CD4-positive, alpha-beta T cell treated with Interleukin-10 for 1 hour (primary cell): Measurements from ENCODE around the gene HM13.
"Not testable (repeated sequence)": the region's sequence is repeated elsewhere in the genome, so short reads cannot be mapped to it uniquely, and the experiment has no call there.

Experiments used
- DNase-seq: peaks from one replicate; pipeline ENCODE4 v3.0.0-alpha.2; 2020

The HM13 gene

GRCh38 chr20:31593221-31594001, 79.2 kb downstream of the HM13 start:
- DNase-seq, result no peak

DNA sequence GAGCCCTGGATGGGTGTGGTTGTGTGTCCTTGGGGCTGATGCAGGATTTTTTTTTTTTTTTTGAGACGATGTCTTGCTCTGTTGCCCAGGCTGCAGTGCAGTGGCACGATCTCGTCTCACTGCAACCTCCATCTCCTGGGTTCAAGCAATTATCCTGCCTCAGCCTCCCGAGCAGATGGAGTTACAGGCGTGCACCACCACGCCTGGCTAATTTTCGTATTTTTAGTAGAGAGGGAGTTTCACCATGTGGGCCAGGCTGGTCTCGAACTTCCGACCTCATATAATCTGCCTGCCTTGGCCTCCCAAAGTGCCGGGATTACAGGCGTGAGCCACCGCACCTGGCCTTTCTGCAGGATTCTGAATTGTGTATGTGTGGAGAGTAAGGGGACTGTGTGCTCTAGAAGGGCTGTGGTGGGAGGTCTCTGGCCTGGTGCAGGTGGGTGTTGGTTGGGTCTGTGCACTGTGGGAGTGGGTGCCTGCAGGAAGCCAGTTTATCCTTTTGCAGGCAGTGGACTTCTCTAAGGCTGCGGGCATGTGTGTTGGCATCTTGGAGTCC, 79.8 kb downstream of the HM13 start:
- DNase-seq, result no peak

DNA sequence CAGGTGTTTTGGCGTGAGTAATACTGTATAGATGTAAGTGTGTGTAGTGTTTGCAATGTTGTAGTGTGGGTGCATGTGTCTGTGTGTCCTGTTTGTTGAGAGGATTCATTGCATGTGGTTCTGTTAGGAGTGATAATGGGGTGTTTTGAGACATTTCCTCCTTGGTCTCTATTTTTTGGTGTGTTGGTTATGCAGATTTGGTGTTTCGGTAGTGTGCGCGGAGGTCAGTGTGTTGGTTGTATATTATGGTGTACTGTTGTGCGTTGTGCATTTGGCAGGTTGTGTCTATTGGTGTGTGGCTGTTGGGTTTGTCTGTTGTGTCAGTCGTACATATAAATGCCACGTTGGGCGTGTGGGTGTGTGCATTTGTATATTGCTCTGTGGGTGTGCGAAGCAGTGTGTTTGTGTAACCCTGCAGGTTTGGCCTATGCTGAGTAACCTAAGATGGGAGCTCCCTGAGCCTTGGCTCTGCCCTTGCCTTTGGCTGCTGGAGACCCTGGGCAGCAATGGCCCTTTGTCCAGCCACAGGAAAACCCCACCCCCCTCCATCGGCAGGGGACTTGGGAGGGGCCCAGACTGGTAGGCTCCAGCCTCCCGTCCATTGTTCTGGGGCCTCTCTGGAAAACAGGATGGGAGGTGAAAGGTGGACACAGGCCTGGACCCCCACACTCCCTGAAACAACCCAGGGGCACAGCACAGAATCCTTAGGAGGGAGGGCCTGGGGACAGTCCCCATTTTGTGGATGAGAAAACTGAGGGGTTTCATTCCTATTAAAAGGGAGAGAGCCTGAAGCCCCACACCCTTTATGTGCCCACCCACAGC, 80.5 kb downstream of the HM13 start:
- DNase-seq, result no peak

DNA sequence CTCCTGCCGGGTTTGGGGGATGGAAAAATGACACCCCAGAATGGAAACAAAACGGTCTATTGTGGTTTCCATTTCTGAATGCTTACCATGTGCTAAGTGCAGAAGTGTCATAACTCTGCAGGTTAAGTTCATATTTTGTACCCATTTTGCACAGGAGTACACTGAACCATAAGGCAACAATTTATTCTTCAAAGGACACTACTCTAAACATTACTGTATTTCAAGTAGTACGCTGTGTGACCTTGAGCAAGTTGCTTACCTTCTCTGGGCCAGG, 81.1 kb downstream of the HM13 start:
- no peak for DNase-seq

- DNase-seq, result no peak
Measured at GRCh38 chr20:31595654-31596411, 81.6 kb downstream of the HM13 start.

- DNase-seq, result not testable (repeated sequence)
Measured at GRCh38 chr20:31596412-31596715, 82.1 kb downstream of the HM13 start.

DNA sequence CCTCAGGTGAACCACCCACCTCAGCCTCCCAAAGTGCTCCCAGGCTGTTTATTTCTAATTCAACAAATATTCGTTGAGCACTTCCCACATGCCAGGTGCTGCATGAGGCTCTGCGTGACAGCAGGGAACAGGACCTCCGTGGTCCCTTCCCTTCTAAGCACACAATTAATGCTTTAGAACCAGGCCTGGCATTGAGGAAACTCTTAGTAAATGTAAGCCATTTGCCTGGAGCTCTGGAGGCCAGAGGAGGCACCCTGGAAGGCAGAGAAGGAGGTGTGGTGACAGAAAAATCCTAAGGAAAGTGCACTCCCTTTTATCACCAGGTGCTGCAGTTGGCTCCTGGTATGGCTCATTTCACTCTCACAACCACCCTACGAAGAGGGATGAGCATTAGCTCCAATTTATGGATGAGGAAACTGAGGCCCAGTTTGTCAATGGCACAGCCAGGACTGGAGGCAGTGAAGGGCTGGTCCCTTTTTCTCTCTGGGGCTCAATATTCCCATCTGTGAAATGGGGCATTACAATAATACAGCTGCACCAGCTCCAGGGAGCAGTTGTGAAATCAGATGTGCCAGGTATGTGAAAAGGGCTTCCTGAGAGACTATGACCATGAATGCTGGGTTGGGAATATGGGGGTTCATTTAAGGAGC, 82.7 kb downstream of the HM13 start:
- no peak for DNase-seq

- DNase-seq, result no peak
Measured at GRCh38 chr20:31597481-31597855, 83.2 kb downstream of the HM13 start.

DNA sequence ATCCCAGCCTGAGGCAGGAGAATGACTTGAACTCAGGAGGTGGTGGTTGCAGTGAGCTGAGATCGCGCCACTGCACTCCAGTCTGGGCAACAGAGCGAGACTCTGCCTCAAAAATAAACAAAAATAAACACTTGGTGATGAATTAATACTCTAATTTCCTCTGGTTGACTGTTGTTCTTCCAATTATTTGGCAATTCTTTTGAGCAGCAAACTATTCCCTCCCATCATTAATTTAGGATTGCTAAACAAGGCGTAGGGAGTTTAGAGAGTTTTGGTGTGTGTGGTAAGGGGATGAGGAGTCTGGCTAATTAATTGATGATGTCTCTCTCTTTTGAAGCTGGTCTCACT, 88.2 kb downstream of the HM13 start:
- no peak for DNase-seq

DNA sequence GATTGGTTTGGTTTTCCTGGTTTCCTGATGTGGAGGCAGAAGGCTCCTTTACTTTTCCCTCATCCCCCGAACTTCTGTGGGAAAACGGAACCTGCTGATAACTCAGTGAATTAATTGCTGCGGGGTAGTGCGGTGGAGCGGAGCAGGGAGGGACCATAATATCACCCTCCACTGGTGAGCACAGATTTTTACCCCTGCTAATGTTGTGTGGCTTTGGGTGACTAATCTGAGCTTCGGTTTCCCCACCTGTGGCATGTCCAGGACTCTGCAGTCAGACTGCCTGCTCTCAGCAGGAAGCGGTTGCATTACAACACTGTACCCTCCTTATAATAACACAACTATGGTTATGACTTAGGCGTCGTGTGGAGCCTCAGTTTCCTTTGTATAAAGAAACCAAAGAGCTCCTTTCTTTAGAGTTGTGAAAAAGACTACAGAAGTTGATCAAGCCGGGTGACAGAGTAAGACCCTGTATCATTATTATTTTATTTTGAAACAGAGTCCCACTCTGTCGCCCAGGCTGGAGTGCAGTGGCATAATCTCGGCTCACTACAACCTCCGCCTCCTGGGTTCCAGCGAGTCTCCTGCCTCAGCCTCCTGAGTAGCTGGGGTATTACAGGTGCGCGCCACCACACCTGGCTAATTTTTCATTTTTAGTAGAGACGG, 88.7 kb downstream of the HM13 start:
- DNase-seq, result peak; percentile 59

GRCh38 chr20:31603822-31604566, 89.8 kb downstream of the HM13 start:
- peak; percentile 84 for DNase-seq

DNA sequence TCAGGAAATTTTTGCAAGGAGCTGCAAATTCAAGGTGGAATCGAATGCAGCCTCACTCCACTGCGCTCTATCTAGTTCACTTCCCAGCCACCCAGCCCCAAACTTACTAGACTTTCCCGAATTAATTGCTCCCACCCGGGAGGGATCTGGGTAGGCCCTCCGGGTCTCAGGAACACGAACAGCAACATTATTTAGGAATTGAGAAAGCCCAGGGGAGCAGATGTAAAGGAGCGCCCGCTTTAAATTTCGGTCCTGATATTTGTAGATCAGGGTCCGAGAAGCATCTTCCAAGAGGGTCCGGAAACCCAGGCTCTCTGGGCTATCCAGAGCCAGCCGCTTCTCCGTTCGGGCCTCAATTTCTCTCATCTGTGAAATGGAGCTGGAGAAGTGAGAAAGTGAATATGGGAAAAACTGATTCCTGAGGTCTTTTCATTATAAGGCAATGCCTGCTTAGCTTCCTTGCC, 90.4 kb downstream of the HM13 start:
- DNase-seq, result no peak

- peak; percentile 92 for DNase-seq
Measured at GRCh38 chr20:31605031-31605901, 91.0 kb downstream of the HM13 start, which contains the start of gene ID1. Gene ID1, plus strand, starts transcription at chr20:31605289. Its CDS starts 99 bp downstream, at chr20:31605388.

- DNase-seq, result peak; percentile 13
Measured at GRCh38 chr20:31605902-31606803, 91.9 kb downstream of the HM13 start.

- DNase-seq, result no peak
Measured at GRCh38 chr20:31606804-31607639, 92.8 kb downstream of the HM13 start.

DNA sequence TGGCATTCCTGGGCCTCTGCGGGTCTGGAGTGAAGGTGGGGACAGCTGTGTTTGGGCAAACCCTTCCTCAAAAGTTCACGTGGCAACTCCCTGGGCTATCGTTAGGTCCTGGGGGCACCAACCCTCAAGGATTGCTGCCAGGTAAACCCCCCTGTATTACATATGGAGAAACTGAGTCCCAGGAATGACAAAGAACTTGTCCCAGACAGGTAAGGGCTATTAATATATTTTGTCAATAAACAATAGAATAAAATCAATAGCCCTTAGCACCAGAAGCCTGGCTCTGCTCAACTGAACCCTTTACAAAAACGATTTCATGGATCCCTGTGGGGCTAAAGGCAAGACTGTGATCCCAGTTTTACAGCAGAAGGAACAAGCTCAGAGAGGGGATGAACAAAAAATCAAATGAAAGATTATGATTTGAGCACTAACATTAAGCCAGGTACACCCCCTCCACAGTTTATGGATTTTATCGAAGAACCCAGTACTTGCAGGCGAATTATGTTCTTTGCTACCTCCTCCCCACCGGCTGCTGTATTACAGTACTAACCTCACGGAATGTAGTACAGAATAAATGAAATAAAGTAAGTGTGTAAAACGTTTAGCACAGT, 93.5 kb downstream of the HM13 start:
- DNase-seq, result no peak

DNA sequence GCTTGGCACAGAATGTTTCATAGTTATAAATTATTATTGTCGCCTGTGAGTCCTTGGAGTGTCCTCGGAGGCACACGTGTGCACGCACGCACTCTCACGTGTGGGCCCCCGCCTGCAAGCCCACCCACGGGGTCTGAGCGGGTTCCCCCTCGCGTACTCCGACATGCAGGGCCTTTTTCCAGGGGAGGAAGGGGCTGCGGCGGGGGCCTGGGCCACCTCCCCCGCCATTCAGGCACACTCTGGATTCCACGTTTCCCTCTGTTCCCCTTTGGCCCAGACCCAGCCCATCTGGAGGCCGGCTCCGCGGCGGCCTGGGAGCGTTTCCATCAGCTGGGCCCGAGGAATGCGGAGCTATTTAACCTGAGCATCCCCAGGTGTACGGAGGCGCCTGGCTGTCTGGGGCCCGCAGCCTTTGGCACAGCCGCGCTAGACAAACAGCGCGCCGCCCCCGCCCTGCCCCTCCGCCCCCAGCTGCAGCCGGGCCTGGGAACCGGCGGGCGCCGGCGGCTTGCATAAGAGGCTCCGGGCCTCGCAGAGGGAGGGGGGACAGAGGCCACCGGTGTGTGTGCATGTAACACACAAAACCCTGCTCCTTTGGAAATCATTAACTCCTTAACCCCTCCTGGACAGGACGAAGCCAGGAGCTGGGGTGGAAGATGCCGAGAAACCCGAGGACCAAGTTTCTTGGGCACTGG, 94.2 kb downstream of the HM13 start:
- DNase-seq, result no peak

GRCh38 chr20:31612271-31612640, 98.0 kb downstream of the HM13 start:
- not testable (repeated sequence) for DNase-seq
